ENCODE data around the gene GNAQ.
"Not testable (repeated sequence)": the region's sequence is repeated elsewhere in the genome, so short reads cannot be mapped to it uniquely, and the experiment has no call there.

Gene GNAQ

DNA sequence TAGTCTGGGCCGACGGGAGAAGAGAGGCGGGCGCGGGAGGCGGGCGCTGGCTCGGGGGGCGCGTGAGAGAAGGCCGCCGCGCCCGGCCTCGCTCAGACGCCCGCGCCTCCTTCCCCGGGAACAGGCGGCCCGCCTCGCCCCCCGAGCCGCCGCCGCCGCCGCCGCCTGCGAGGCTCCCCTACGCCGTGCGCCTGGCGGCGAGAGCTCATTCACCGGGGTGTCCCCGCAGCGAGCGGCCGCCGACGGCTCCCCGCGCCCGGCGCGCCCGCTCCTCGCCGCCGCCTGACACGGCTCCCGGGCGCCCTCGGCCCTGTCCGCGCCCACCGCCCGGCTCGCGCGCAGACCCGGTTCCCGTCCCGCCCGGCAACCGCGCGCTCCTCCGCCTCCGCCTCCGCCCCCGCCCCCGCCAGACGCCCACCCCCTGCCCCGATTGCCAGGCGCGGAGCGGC, at the start of gene GNAQ:
Gene GNAQ, minus strand, starts transcription at position 368 of the 449 bp plus-strand sequence. CDS start 576 bp downstream, outside the sequence.
- Mint-ChIP-seq H3K9me3 (no peaks in the 10 kb centered on the region), H3K27me3 (no peaks in the 10 kb centered on the region), H3K4me3 (peak within 1 kb of the TSS; percentile 91), H3K36me3 (ENCODE audit: low read depth) (peaks cover 5% of the 10 kb centered on the region), H3K27ac (peak within 1 kb of the TSS; percentile 92), H3K4me1 (ENCODE audit: low read depth) (peaks cover 63% of the 10 kb centered on the region)
- DNase-seq = peak; percentile 81

DNA sequence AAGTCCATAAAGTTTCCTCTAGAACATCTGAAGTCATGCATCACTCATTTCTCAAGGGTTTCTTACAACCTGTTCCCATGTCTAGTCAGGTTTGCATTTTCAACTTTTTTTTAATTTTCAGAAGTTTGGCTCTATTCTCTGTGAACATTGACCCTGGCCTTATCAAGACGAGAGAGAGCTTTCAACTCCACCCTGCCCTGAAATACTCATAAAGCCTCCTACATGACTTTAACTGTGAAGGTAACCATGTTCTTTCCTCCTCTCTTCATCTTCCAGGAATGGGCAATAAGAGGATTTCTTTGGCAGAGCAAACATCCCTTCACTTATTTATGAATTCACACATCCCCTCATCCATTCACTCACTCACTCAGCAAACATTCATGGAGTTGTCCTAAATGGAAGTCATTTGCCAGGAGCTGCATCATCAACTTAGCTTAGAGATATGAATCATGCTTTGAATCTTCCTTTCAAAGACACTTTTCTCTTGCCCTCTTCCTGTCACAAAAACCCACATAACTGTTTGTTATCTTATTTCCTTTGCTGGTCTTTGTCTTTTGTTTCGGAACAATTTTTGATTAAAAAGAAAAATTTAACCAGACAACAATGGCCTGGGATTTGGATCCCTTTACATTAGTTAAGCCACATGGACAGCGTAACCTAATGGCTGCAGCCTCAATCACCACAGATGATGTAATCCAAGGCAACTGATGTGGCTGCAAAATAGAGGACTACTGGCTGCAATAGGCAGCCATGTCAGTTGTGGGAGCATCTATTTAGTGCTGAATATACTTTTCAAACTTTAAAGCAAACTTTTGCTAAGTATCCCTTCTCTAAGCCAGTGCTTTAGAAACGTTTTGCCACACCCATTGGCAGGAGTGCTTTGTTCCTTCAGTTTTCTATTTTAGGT, 43.0 kb upstream of the GNAQ start:
- DNase-seq = no peak
- Mint-ChIP-seq H3K27ac (peak overlapping the region; percentile 57), H3K27me3 (no peaks in the 10 kb centered on the region), H3K4me1 (ENCODE audit: low read depth) (peaks cover 46% of the 10 kb centered on the region), H3K9me3 (peaks cover 24% of the 10 kb centered on the region), H3K4me3 (peak overlapping the region; percentile 1), H3K36me3 (ENCODE audit: low read depth) (peaks cover 5% of the 10 kb centered on the region)

DNA sequence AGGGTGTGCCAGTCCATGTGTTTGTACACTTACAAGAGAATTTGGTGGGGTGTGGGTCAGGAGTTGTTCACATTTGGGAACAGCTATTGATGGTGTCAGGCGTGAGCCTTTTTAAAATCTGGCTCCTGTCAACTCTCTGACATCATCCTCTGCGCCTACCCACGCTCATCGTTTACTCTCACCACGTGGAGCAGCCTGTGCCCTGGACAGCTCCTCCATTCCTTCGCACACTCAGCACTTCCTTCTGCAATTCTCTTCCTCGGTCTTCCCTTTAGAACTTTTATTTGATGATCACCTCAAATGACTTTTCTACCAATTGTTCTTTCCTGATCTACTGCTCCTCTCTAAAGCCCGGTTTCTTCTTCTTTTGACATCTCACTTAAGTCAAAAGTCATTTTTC, 42.1 kb upstream of the GNAQ start:
- Mint-ChIP-seq H3K27ac (no peak overlapping the region), H3K36me3 (ENCODE audit: low read depth) (peaks cover 5% of the 10 kb centered on the region), H3K4me1 (ENCODE audit: low read depth) (peaks cover 46% of the 10 kb centered on the region), H3K9me3 (peaks cover 22% of the 10 kb centered on the region), H3K27me3 (no peaks in the 10 kb centered on the region), H3K4me3 (no peak overlapping the region)
- DNase-seq = no peak

DNA sequence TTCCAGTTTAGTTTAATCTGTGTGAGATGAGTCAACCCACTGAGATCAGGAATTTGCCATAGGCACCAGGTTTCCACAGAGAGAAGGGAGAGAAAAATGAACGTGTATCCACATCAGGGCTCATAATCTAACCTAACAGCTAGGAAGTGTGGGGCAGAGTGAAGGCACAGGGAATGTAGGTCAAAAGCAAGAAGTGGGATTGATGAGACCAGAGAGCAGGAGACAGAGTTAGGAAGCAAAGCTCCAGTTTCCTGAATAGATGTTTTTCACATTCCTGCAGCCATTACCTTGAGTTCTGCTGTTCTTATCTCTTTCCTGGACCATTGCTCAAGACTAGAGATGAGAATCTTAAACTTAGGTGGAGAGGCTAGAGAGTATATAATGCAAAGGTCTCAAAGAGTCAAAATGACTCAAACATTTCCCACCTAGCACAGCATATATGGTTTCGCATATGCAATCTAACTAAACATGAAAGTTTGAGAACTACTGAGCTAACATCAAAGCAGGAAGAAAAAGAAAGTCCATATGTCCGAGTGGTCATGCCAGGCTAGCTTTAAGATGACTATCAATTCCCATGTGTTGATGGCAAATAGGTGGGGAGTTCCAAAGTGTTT, 41.1 kb upstream of the GNAQ start:
- no peak overlapping the region for H3K27ac Mint-ChIP-seq
- peaks cover under 1% of the 10 kb centered on the region for H3K36me3 Mint-ChIP-seq (ENCODE audit: low read depth)
- no peak for DNase-seq
- H3K27me3 Mint-ChIP-seq = no peaks in the 10 kb centered on the region
- H3K4me3 Mint-ChIP-seq = no peak overlapping the region
- H3K9me3 Mint-ChIP-seq = peaks cover 16% of the 10 kb centered on the region
- peaks cover 46% of the 10 kb centered on the region for H3K4me1 Mint-ChIP-seq (ENCODE audit: low read depth)

DNA sequence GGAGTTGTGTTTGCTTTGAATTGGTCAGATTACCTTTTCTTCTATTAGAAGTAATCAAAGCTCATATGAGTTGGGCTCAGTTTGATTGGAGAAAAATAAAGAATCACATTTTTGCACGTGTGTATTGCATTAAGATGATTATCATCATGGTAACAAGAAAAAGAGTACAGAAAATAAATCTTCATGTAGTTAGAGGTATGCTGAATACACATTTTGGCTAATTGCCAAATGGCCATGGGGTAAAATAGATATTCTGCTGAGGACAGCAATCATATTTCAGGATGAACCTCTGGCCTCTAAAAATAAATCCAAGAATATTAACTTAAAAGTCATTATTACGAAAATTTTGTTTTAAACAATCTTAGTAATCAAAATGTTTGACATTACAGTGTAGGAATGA, 38.9 kb upstream of the GNAQ start:
- Mint-ChIP-seq H3K27me3 (no peaks in the 10 kb centered on the region), H3K9me3 (peaks cover 13% of the 10 kb centered on the region), H3K36me3 (ENCODE audit: low read depth) (no peaks in the 10 kb centered on the region), H3K27ac (no peak overlapping the region), H3K4me3 (no peak overlapping the region), H3K4me1 (ENCODE audit: low read depth) (peaks cover 34% of the 10 kb centered on the region)
- DNase-seq = no peak

DNA sequence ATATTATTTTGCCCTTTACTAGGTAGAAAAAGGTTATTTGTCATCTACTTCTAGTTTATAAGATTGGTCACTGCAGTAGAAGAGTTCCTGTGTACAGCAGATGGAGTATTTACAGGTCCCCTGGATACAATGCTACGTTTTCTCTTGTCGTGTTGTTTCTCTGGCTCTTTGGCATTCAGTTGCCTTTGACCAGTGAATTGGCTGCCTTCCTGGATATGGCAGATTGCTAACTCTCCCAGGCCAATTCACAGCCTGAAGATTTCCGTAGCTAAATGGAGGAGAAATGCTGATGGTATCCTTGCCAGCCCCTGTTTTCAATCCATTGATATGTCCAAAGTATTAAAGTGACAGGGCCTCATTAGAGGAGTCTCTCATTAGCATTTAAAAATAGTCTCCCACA, 32.5 kb upstream of the GNAQ start:
- H3K4me1 Mint-ChIP-seq (ENCODE audit: low read depth) = peaks cover 9% of the 10 kb centered on the region
- peaks cover 5% of the 10 kb centered on the region for H3K9me3 Mint-ChIP-seq
- no peaks in the 10 kb centered on the region for H3K27me3 Mint-ChIP-seq
- no peak overlapping the region for H3K27ac Mint-ChIP-seq
- H3K36me3 Mint-ChIP-seq (ENCODE audit: low read depth) = no peaks in the 10 kb centered on the region
- DNase-seq = no peak
- no peak overlapping the region for H3K4me3 Mint-ChIP-seq

DNA sequence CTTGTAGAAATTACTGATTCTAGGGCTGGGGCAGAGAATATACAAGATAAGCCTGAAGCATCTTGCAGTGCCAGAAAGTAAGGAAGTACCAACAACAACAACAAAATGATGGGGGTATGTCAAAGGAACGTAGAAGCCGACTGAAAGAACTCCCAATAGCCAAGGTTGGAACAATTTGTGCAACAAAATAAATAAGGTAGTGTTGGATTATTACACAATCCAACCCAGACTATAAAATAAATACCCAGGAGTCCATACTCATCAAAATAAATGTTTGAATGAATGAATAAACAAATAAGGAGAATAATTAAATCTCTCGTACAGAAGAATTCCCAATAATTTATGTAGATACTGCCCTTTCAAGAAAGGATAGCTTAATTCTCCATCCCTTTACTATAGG, 31.1 kb upstream of the GNAQ start:
- Mint-ChIP-seq H3K9me3 (peaks cover 8% of the 10 kb centered on the region), H3K27me3 (no peaks in the 10 kb centered on the region), H3K4me1 (ENCODE audit: low read depth) (peaks cover 9% of the 10 kb centered on the region), H3K36me3 (ENCODE audit: low read depth) (no peaks in the 10 kb centered on the region), H3K27ac (no peak overlapping the region), H3K4me3 (no peak overlapping the region)
- no peak for DNase-seq

DNA sequence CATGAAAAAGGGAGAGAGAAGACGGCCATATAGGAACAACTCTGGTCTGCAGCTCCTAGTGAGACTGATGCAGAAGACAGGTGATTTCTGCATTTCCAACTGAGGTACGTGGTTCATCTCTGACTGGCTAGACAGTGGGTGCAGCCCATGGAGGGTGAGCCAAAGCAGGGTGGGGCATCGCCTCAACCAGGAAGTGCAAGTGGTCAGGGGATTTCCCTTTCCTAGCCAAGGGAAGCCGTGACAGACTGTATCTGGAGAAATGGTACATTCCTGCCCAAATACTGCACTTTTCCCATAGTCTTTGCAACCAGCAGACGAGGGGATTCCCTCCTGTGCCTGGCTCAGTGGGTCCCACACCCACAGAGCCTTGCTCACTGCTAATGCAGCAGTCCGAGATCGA, 22.6 kb upstream of the GNAQ start:
- DNase-seq = peak; percentile 52
- not testable (repeated sequence) for H3K27me3 Mint-ChIP-seq; H3K36me3 Mint-ChIP-seq (ENCODE audit: low read depth); H3K4me3 Mint-ChIP-seq; H3K9me3 Mint-ChIP-seq; H3K27ac Mint-ChIP-seq
- peaks cover 15% of the 10 kb centered on the region for H3K4me1 Mint-ChIP-seq (ENCODE audit: low read depth)

DNA sequence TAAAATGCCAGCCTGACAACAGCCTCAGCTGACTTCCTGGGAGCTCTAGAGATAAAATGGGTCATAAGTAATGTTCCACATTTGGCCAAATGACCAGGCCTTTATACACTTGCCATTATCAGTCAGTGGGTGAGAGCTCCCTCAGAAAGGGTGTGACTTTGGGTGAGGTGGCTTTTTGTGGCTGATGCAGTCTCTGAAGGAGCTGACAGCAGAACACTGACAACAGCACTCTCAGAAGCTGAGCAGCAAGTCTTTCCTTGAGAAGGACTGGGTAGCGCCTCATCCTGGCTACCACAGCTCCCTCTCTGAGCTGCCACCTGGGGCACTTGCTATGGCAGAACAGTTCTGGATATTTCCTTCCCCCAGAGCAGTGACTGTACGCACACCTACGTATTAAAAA, 22.0 kb upstream of the GNAQ start:
- Mint-ChIP-seq H3K9me3 (peaks cover 4% of the 10 kb centered on the region), H3K27me3 (no peaks in the 10 kb centered on the region), H3K4me1 (ENCODE audit: low read depth) (peaks cover 15% of the 10 kb centered on the region), H3K36me3 (ENCODE audit: low read depth) (no peaks in the 10 kb centered on the region), H3K27ac (no peak overlapping the region), H3K4me3 (no peak overlapping the region)
- DNase-seq = no peak

DNA sequence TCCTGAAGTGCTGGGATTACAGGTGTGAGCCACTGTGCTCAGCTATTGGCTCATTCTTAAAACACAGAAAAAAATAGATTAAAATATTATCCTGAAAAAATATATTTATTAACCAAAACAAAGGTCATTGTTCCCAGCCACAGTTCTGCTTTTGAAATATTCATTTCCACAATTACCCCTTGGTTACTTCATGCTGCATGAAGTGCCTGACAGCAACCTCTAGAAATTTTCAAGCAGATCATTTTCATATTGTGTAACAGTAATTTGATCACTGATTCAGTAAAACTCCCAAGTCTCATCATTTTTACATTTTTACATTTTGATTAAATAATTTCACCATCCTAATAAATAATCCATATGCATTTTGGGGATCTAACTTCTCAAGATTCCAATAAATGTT, 18.8 kb upstream of the GNAQ start:
- no peak for DNase-seq
- Mint-ChIP-seq H3K4me3 (no peak overlapping the region), H3K27ac (no peak overlapping the region), H3K9me3 (peaks cover 1% of the 10 kb centered on the region), H3K36me3 (ENCODE audit: low read depth) (no peaks in the 10 kb centered on the region), H3K4me1 (ENCODE audit: low read depth) (peaks cover 17% of the 10 kb centered on the region), H3K27me3 (no peaks in the 10 kb centered on the region)

DNA sequence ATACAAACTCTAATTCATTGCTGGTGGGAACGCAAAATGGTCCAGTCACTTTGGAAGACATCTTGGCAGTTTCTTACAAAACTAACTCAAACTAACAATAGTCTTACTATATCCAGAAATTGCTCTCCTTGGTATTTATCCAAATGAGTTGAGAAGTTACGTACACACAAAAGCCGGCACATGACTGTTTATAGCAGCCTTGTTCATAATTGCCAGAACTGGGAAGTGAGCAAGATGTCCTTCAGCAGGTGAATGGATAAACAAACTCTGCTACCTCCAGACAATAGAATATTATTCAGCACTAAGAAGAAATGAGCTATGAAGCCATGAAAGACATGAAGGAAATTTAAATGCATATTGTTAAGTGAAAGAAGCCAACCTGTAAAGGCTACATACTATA, 17.9 kb upstream of the GNAQ start:
- no peaks in the 10 kb centered on the region for H3K27me3 Mint-ChIP-seq
- no peak overlapping the region for H3K27ac Mint-ChIP-seq
- no peaks in the 10 kb centered on the region for H3K9me3 Mint-ChIP-seq
- H3K4me3 Mint-ChIP-seq = no peak overlapping the region
- H3K36me3 Mint-ChIP-seq (ENCODE audit: low read depth) = no peaks in the 10 kb centered on the region
- H3K4me1 Mint-ChIP-seq (ENCODE audit: low read depth) = peaks cover 17% of the 10 kb centered on the region
- no peak for DNase-seq

DNA sequence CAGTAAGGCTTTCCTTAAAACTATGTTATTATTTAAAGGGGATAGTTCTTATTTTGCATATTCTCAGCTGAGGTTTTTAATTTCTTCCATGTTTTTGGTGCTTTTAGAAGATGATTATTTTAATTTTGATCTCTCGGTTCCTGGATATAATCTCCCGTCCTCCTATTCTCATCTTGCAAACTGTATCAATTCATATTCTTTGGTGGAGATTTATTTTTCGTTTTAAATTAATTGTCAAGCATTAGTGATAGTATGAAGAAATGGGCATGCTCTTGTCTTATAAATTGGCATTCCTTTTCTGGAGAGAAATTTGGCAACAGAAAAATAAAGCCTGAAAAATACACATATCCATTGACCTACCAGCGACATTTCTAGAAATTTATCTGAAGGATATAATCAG, 15.5 kb upstream of the GNAQ start:
- Mint-ChIP-seq H3K27me3 (no peaks in the 10 kb centered on the region), H3K4me1 (ENCODE audit: low read depth) (peaks cover 1% of the 10 kb centered on the region), H3K36me3 (ENCODE audit: low read depth) (no peaks in the 10 kb centered on the region), H3K4me3 (no peak overlapping the region), H3K9me3 (no peaks in the 10 kb centered on the region), H3K27ac (no peak overlapping the region)
- no peak for DNase-seq

DNA sequence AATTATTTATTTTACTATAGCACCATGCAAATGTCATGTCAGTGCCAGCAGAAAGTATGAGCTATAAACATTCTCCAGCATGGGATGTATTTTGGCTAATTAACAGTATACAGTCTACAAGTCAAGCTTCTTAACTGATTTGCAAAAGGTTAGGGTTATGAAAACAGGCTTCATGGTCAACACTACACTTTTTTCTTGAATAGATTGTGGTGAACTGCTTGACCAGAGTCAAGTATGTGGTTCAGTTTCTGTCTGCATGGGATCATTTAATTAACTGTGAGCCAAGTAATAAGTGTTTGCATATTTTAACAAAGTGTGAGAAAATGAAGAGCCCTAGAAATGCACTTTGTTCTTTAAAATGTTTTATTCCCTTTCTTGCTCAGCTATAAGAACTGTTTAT, 14.5 kb upstream of the GNAQ start:
- no peaks in the 10 kb centered on the region for H3K9me3 Mint-ChIP-seq
- DNase-seq = no peak
- H3K4me1 Mint-ChIP-seq (ENCODE audit: low read depth) = peaks cover 1% of the 10 kb centered on the region
- no peaks in the 10 kb centered on the region for H3K36me3 Mint-ChIP-seq (ENCODE audit: low read depth)
- no peak overlapping the region for H3K4me3 Mint-ChIP-seq
- no peaks in the 10 kb centered on the region for H3K27me3 Mint-ChIP-seq
- no peak overlapping the region for H3K27ac Mint-ChIP-seq

DNA sequence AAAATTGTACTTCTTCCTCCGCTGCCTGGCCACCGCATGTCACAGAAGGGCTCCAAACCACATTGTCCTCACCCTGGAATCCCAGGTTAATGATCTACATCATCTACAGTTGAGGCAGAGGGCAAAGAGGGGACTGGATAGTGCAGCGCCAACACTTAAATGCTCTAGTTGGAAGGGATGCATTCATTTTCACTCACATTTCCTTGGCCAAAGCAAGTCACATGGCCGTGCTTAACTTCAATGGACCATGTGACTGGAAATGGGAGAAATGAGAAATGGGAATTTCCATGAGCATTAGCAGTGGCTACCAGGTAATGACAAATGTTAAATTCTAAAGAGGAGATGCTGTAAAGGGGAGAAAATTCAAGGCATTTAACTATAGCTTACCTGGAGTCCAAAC, 13.3 kb upstream of the GNAQ start:
- no peaks in the 10 kb centered on the region for H3K9me3 Mint-ChIP-seq
- no peaks in the 10 kb centered on the region for H3K36me3 Mint-ChIP-seq (ENCODE audit: low read depth)
- H3K27ac Mint-ChIP-seq = no peak overlapping the region
- DNase-seq = no peak
- H3K27me3 Mint-ChIP-seq = no peaks in the 10 kb centered on the region
- H3K4me1 Mint-ChIP-seq (ENCODE audit: low read depth) = peaks cover 1% of the 10 kb centered on the region
- no peak overlapping the region for H3K4me3 Mint-ChIP-seq

DNA sequence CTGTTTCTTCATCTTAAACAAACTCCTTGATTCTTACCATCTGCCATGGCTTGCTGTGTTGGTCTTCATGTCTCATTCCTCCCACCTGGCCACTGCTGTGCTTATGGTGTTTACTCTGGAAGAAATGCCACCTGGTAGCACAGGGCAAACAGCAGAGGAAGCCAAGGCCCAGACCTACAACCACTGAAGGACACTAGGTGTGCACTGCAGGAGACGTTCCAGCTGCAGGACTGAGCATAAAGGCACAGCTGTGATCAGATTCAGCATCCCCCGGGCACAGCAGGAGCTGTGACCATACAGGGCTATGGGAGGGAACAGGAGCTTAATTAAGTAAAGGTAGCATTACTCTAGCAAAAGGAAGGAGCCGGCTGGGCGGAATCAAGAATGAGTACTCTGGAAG, 12.6 kb upstream of the GNAQ start:
- no peak overlapping the region for H3K4me3 Mint-ChIP-seq
- H3K9me3 Mint-ChIP-seq = no peaks in the 10 kb centered on the region
- no peak for DNase-seq
- peaks cover 1% of the 10 kb centered on the region for H3K4me1 Mint-ChIP-seq (ENCODE audit: low read depth)
- H3K36me3 Mint-ChIP-seq (ENCODE audit: low read depth) = no peaks in the 10 kb centered on the region
- no peaks in the 10 kb centered on the region for H3K27me3 Mint-ChIP-seq
- H3K27ac Mint-ChIP-seq = no peak overlapping the region

Data from activated T-cell treated with anti-CD3 and anti-CD28 coated beads, Interleukin-2, amount 50 U/mL, for 24 hours (primary cell).